Measurements from ENCODE around the gene NFKBIL1.

- TF ChIP-seq CTCF (IDR thresholded peaks at IDR 0.05) = no peak
- no peak for TF ChIP-seq POLR2A (IDR thresholded peaks at IDR 0.05)
Measured at GRCh38 chr6:31543639-31544038, 3.8 kb upstream of the NFKBIL1 start.
